ENCODE data around the gene SLC9A4.
"Not testable (repeated sequence)": the region's sequence is repeated elsewhere in the genome, so short reads cannot be mapped to it uniquely, and the experiment has no call there.

The SLC9A4 gene

DNA sequence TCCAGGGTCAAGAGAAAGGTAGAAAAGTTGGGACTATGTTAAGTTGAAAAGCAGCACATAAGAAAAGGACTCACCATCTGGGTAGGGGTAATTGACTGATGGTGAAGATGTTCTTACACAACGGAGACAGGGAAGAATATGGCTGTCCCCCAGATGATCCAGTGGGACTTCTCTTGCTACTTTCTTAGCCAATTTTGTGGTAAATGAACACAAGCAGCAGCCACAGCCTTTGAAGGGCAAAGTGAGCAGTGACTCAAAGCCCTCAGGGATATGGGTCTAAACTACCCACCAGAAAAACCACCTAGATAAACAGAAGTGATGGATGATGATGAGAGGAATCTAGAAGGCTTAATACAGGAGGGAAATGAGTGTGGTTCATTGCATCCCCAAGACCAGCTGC, 80.6 kb downstream of the SLC9A4 start:
- DNase-seq: no peak

- DNase-seq: no peak
These were observed 85.4 kb downstream of the SLC9A4 start for GRCh38 chr2:102558463-102558862.

DNA sequence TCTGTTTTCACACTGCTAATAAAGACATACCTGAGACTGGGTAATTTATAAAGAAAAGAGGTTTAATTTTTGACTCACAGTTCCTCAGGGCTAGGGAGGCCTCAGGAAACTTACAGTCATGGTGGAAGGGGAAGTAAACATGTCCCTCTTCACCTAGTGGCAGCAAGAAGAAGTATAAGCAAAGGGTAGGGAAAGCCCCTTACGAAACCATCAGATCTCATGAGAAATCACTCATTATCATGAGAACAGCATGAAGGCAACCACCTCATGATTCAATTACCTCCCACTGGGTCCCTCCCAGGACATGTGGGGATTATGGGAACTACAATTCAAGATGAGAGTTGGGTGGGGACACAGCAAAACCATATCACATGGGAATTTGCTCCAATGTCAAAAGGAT, 89.5 kb downstream of the SLC9A4 start:
- DNase-seq: not testable (repeated sequence)

- no peak for DNase-seq
These were observed 102.9 kb downstream of the SLC9A4 start for GRCh38 chr2:102575888-102576287.

DNA sequence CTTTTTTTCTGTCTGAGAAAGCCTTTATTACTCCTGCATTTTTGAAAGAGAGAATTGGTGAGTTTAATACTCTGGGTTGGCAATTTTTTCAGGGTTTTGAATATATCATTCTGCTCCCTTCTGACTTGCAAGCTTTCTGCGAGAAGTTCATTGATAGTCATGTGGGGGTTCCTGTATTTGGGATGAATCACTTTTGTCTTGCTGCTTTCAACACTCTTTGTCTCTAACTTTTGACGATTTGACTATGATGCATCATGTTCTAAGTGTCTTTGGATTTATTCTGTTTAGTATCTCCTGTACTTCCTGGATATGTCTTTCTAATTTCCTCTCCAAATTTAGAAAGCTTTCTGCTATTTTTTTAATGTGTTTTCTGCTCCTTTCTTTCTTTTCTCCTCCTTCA, 105.3 kb downstream of the SLC9A4 start:
- no peak for DNase-seq

GRCh38 chr2:102581911-102582310, 108.9 kb downstream of the SLC9A4 start:
- no peak for DNase-seq

- DNase-seq: no peak
These were observed 109.8 kb downstream of the SLC9A4 start for GRCh38 chr2:102582845-102583244.

Measured in RPMI8226 (cell line).